ENCODE results near the gene SNRPA1. TPM values are rescaled to one million over a fixed set of nuclear protein-coding genes. Genes with fewer than 3 reads are reported as not detected.

The SNRPA1 gene
- total and polyA plus RNA-seq, 9 of the 15 experiments (the other 6 are each of a cell fraction or from before 2014, with no cell fraction given), result 62.7 to 245 (median 189) TPM

- TF ChIP-seq MLX (CRISPR knock-in tag; conservative IDR thresholded peaks at IDR 0.05) (no peak), ZKSCAN8 (CRISPR knock-in tag; IDR thresholded peaks at IDR 0.05) (no peak), ZNF77 (CRISPR knock-in tag; IDR thresholded peaks at IDR 0.05) (no peak; the same call in 1 of the 2 replicates), FOXJ2 (tag; IDR thresholded peaks at IDR 0.05) (no peak), GTF3C2 (IDR thresholded peaks at IDR 0.05; ENCODE audit: borderline replicate concordance, extremely low read depth, insufficient read length) (no peak), MITF (IDR thresholded peaks at IDR 0.05) (no peak), HCFC1 (IDR thresholded peaks at IDR 0.05; ENCODE audit: low read depth, low read length) (peak; percentile 84), HES1 (IDR thresholded peaks at IDR 0.05; ENCODE audit: low read depth) (no peak), ELF1 (tag; IDR thresholded peaks at IDR 0.05) (peak; percentile 89), ZNF280A (IDR thresholded peaks at IDR 0.05; ENCODE audit: low read depth, partially characterized antibody) (no peak), ETV6 (IDR thresholded peaks at IDR 0.05; ENCODE audit: borderline replicate concordance in 1 of 2, low read depth in 2 of 2, low read length in 1 of 2) (no peak), ETV6 (CRISPR knock-in tag; IDR thresholded peaks at IDR 0.05; ENCODE audit: borderline replicate concordance) (no peak), THAP12 (CRISPR knock-in tag; IDR thresholded peaks at IDR 0.05) (0 out of 2 replicates have a peak, but pooled peaks have one; percentile 31), TAL1 (IDR thresholded peaks at IDR 0.05) (no peak), TRIM28 (IDR thresholded peaks at IDR 0.05) (no peak), NFIC (IDR thresholded peaks at IDR 0.05) (peak; percentile 89), ZNF239 (CRISPR knock-in tag; IDR thresholded peaks at IDR 0.05) (no peak), ZNF165 (CRISPR knock-in tag; IDR thresholded peaks at IDR 0.05; ENCODE audit: borderline replicate concordance) (no peak)
These were observed at the start of gene SNRPA1 (continued) for GRCh38 chr15:101294731-101295606.

All from K562 (cell line).